WTC11 (cell line): ENCODE data around the gene MIF. TPM values are rescaled to one million over a fixed set of nuclear protein-coding genes. Genes with fewer than 3 reads are reported as not detected.
A peak's percentile ranks its signal among the peaks of the same experiment; 100 is the strongest.

Source experiments
- ATAC-seq: fragments of 200-7000 bp; cut with Tn5 transposase; 2 replicates; pipeline ENCODE4 v1.10.0; 2021; ENCODE audit warnings: mild to moderate bottlenecking, moderate library complexity
- Bru-seq: library from RNA; stranded (reverse); fragments of 400-500 nt; gene quantifications from one replicate; lab custom pipeline; 2021; lab: Mats Ljungman, UMichigan
- CTCF ChIA-PET: fragments of 300-600 bp; sonication (Branson Sonifier 250); formaldehyde crosslinking; loops from one replicate; lab custom pipeline; 2021; ENCODE audit warnings: antibody characterized with exemption; lab: Charles Lee
- POLR2A ChIA-PET: fragments of 350-600 bp; sonication (Branson Sonifier 250); formaldehyde crosslinking; loops from one replicate; lab custom pipeline; 2021; ENCODE audit warnings: antibody characterized with exemption; lab: Charles Lee
- DNase-seq: peaks from one replicate; pipeline ENCODE4 v3.0.0; 2021; ENCODE audit warnings: low spot score
- H3K27ac Mint-ChIP-seq: 2 replicates; pipeline ENCODE4 v1.8.0; 2021; ENCODE audit warnings: mixed read lengths
- H3K27me3 Mint-ChIP-seq: 2 replicates; pipeline ENCODE4 v1.8.0; 2021; ENCODE audit warnings: low read depth, mild to moderate bottlenecking, moderate library complexity, mixed read lengths
- H3K36me3 Mint-ChIP-seq: 2 replicates; pipeline ENCODE4 v1.8.0; 2021; ENCODE audit warnings: mixed read lengths
- H3K4me1 Mint-ChIP-seq: 2 replicates; pipeline ENCODE4 v1.8.0; 2022; ENCODE audit warnings: mixed read lengths
- H3K4me3 Mint-ChIP-seq: 2 replicates; pipeline ENCODE4 v1.8.0; 2021; ENCODE audit warnings: mild to moderate bottlenecking, moderate library complexity, mixed read lengths
- H3K9me3 Mint-ChIP-seq: 2 replicates; pipeline ENCODE4 v1.8.0; 2021; ENCODE audit warnings: mixed read lengths
- CBFB ChIP-seq: sonication (generic); formaldehyde crosslinking; IDR thresholded peaks from 2 replicates; pipeline ENCODE4 v1.8.1; 2022; ENCODE audit warnings: mild to moderate bottlenecking, low read depth, missing genetic modification reagents
- CREB1 ChIP-seq: sonication (generic); formaldehyde crosslinking; IDR thresholded peaks from 2 replicates; pipeline ENCODE4 v1.8.0; 2023; ENCODE audit warnings: mild to moderate bottlenecking, missing genetic modification reagents
- ELF4 ChIP-seq: sonication (generic); formaldehyde crosslinking; IDR thresholded peaks from 2 replicates; pipeline ENCODE4 v1.8.1; 2022; ENCODE audit warnings: low read depth, mild to moderate bottlenecking, moderate library complexity, missing genetic modification reagents
- GTF2I ChIP-seq: fragments of 250-450 bp; sonication (Bioruptor Pico); conservative IDR thresholded peaks from 2 replicates; pipeline ENCODE4 v1.4.0; 2021; ENCODE audit warnings: mild to moderate bottlenecking
- JAZF1 ChIP-seq: fragments of 250-450 bp; sonication (Bioruptor Pico); IDR thresholded peaks from 2 replicates; pipeline ENCODE4 v1.9.0; 2021; ENCODE audit warnings: moderate library complexity, mild to moderate bottlenecking, inconsistent platforms
- MXD4 ChIP-seq: fragments of 250-450 bp; sonication (Bioruptor Pico); IDR thresholded peaks from 2 replicates; pipeline ENCODE4 v1.8.0; 2021; ENCODE audit warnings: mild to moderate bottlenecking, moderate library complexity, borderline replicate concordance
- NFATC4 ChIP-seq: fragments of 250-450 bp; sonication (Bioruptor Pico); IDR thresholded peaks from 2 replicates; pipeline ENCODE4 v1.9.0; 2021; ENCODE audit warnings: mild to moderate bottlenecking
- NFE2L1 ChIP-seq: sonication (generic); formaldehyde crosslinking; IDR thresholded peaks from 2 replicates; pipeline ENCODE4 v1.8.1; 2023; ENCODE audit warnings: missing genetic modification reagents
- PREB ChIP-seq: sonication (generic); formaldehyde crosslinking; IDR thresholded peaks from 2 replicates; pipeline ENCODE4 v1.8.1; 2022; ENCODE audit warnings: mild to moderate bottlenecking, missing genetic modification reagents, moderate library complexity, borderline replicate concordance
- PRRX2 ChIP-seq: fragments of 250-450 bp; sonication (Bioruptor Pico); IDR thresholded peaks from 2 replicates; pipeline ENCODE4 v1.8.0; 2021; ENCODE audit warnings: mild to moderate bottlenecking
- SOX15 ChIP-seq: fragments of 250-450 bp; sonication (Bioruptor Pico); IDR thresholded peaks from 2 replicates; pipeline ENCODE4 v1.9.0; 2021; ENCODE audit warnings: mild to moderate bottlenecking
- TCF7 ChIP-seq: sonication (generic); formaldehyde crosslinking; IDR thresholded peaks from 2 replicates; pipeline ENCODE4 v1.8.0; 2022; ENCODE audit warnings: mild to moderate bottlenecking, low read depth, missing genetic modification reagents, moderate library complexity
- USF2 ChIP-seq: sonication (generic); formaldehyde crosslinking; IDR thresholded peaks from 2 replicates; pipeline ENCODE4 v1.8.1; 2023; ENCODE audit warnings: mild to moderate bottlenecking, missing genetic modification reagents, moderate library complexity
- ZNF138 ChIP-seq: sonication (generic); formaldehyde crosslinking; conservative IDR thresholded peaks from 2 replicates; pipeline ENCODE4 v1.8.1; 2022; ENCODE audit warnings: mild to moderate bottlenecking, moderate library complexity, missing genetic modification reagents
- ZNF317 ChIP-seq: sonication (generic); formaldehyde crosslinking; IDR thresholded peaks from 2 replicates; pipeline ENCODE4 v1.8.1; 2023; ENCODE audit warnings: low read depth, mild to moderate bottlenecking, moderate library complexity, missing genetic modification reagents, borderline replicate concordance
- long read RNA-seq, 3 experiments: library from RNA in 1 of 3; library from capped mRNA in 1 of 3; library from polyadenylated mRNA in 1 of 3; unstranded in 2 of 3; stranded (forward) in 1 of 3; transcript quantifications; one replicate each; pipeline ENCODE4 v2.0.0, GENCODE V29; 2021
- total RNA-seq: library from RNA; stranded (reverse); gene quantifications from 3 replicates; pipeline ENCODE4 v1.2.3, GENCODE V29; 2021
- TF ChIP-seq, protein P1 (sequence below): sonication (generic); formaldehyde crosslinking; IDR thresholded peaks from 2 replicates; pipeline ENCODE4 v1.8.1; 2023; ENCODE audit warnings: mild to moderate bottlenecking, missing genetic modification reagents, borderline replicate concordance
- TF ChIP-seq, protein P2 (sequence below): sonication (generic); formaldehyde crosslinking; conservative IDR thresholded peaks from 2 replicates; pipeline ENCODE4 v1.8.1; 2023; ENCODE audit warnings: mild to moderate bottlenecking, low read depth, missing genetic modification reagents, moderate library complexity
- TF ChIP-seq, protein P3 (sequence below): fragments of 250-450 bp; sonication (Bioruptor Pico); IDR thresholded peaks from 2 replicates; pipeline ENCODE4 v1.9.0; 2021; ENCODE audit warnings: mild to moderate bottlenecking
- TF ChIP-seq, protein P4 (sequence below): sonication (generic); formaldehyde crosslinking; IDR thresholded peaks from 2 replicates; pipeline ENCODE4 v1.8.0; 2022; ENCODE audit warnings: mild to moderate bottlenecking, missing genetic modification reagents

Gene MIF
- total RNA-seq, result 1,424 to 1,978 TPM (median 1,885 TPM) in 3 replicates
- percentile 96 among the genes with signal in this experiment for Bru-seq, nascent RNA
- long read RNA-seq, experiment 1, transcript MIF-202 (2 exons, 589 nt), result minor isoform, 5 of 1,735 reads
- long read RNA-seq, experiment 1, transcript MIF-203 (2 exons, 435 nt), result minor isoform, 20 of 1,735 reads
- long read RNA-seq, experiment 1, transcript MIF-201 (3 exons, 939 nt), result major isoform, 1,695 of 1,735 reads
- long read RNA-seq, experiment 1, partial matches to known transcripts, result 0 of 1,735 reads
- long read RNA-seq, experiment 1, other reads (novel, unspliced or antisense), result 15 of 1,735 reads
- long read RNA-seq, experiment 2, transcript MIF-201 (3 exons, 939 nt), result major isoform, 2,206 of 2,280 reads
- long read RNA-seq, experiment 2, transcript MIF-202 (2 exons, 589 nt), result minor isoform, 14 of 2,280 reads
- long read RNA-seq, experiment 2, transcript MIF-203 (2 exons, 435 nt), result minor isoform, 42 of 2,280 reads
- long read RNA-seq, experiment 2, partial matches to known transcripts, result 0 of 2,280 reads
- long read RNA-seq, experiment 2, other reads (novel, unspliced or antisense), result 18 of 2,280 reads
- long read RNA-seq, experiment 3, transcript MIF-201 (3 exons, 939 nt), result major isoform, 14 of 14 reads
- long read RNA-seq, experiment 3, partial matches to known transcripts, result 0 of 14 reads
- long read RNA-seq, experiment 3, other reads (novel, unspliced or antisense), result 0 of 14 reads

GRCh38 chr22:23893945-23894709 lies at the start of gene MIF:
TSS of gene MIF (plus strand) at chr22:23894383. CDS start at chr22:23894475, 92 bp downstream.
- Mint-ChIP-seq H3K36me3 (peaks cover 60% of the 10 kb centered on the region), H3K9me3 (peaks cover 29% of the 10 kb centered on the region), H3K27ac (peak within 1 kb of the TSS; percentile 99), H3K27me3 (peaks cover 19% of the 10 kb centered on the region), H3K4me1 (peaks cover 50% of the 10 kb centered on the region), H3K4me3 (peak within 1 kb of the TSS; percentile 92)
- DNase-seq (peak; percentile 99), ATAC-seq (peak; percentile 83)
- ChIA-PET POLR2A (interaction anchor here (1.1 to 3.1 kb wide), 6 partner anchors 19 to 117 kb away, joined by 3 to 27 read pairs (median 4); partner anchors contain the start of gene SLC2A11), CTCF (interaction anchor here (0.5 to 2.2 kb wide), 28 partner anchors 9 to 661 kb away, joined by 3 to 45 read pairs (median 6); partner anchors contain the start of genes CHCHD10, GUCD1, MMP11 and SLC2A11)
- TF ChIP-seq, protein P1, sequence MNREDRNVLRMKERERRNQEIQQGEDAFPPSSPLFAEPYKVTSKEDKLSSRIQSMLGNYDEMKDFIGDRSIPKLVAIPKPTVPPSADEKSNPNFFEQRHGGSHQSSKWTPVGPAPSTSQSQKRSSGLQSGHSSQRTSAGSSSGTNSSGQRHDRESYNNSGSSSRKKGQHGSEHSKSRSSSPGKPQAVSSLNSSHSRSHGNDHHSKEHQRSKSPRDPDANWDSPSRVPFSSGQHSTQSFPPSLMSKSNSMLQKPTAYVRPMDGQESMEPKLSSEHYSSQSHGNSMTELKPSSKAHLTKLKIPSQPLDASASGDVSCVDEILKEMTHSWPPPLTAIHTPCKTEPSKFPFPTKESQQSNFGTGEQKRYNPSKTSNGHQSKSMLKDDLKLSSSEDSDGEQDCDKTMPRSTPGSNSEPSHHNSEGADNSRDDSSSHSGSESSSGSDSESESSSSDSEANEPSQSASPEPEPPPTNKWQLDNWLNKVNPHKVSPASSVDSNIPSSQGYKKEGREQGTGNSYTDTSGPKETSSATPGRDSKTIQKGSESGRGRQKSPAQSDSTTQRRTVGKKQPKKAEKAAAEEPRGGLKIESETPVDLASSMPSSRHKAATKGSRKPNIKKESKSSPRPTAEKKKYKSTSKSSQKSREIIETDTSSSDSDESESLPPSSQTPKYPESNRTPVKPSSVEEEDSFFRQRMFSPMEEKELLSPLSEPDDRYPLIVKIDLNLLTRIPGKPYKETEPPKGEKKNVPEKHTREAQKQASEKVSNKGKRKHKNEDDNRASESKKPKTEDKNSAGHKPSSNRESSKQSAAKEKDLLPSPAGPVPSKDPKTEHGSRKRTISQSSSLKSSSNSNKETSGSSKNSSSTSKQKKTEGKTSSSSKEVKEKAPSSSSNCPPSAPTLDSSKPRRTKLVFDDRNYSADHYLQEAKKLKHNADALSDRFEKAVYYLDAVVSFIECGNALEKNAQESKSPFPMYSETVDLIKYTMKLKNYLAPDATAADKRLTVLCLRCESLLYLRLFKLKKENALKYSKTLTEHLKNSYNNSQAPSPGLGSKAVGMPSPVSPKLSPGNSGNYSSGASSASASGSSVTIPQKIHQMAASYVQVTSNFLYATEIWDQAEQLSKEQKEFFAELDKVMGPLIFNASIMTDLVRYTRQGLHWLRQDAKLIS (CRISPR knock-in tag), result no peak
- TF ChIP-seq SOX15 (no peak), ZNF138 (CRISPR knock-in tag) (0 out of 2 replicates have a peak, but pooled peaks have one; percentile 59), CREB1 (CRISPR knock-in tag) (no peak), GTF2I (CRISPR knock-in tag) (no peak), MXD4 (CRISPR knock-in tag) (no peak), NFE2L1 (no peak), TCF7 (0 out of 2 replicates have a peak, but pooled peaks have one; percentile 15), CBFB (CRISPR knock-in tag) (no peak), ELF4 (CRISPR knock-in tag) (no peak), NFATC4 (CRISPR knock-in tag) (no peak), USF2 (no peak), JAZF1 (CRISPR knock-in tag) (no peak), PRRX2 (CRISPR knock-in tag) (no peak), PREB (no peak), ZNF317 (CRISPR knock-in tag) (no peak)
- TF ChIP-seq, protein P2, sequence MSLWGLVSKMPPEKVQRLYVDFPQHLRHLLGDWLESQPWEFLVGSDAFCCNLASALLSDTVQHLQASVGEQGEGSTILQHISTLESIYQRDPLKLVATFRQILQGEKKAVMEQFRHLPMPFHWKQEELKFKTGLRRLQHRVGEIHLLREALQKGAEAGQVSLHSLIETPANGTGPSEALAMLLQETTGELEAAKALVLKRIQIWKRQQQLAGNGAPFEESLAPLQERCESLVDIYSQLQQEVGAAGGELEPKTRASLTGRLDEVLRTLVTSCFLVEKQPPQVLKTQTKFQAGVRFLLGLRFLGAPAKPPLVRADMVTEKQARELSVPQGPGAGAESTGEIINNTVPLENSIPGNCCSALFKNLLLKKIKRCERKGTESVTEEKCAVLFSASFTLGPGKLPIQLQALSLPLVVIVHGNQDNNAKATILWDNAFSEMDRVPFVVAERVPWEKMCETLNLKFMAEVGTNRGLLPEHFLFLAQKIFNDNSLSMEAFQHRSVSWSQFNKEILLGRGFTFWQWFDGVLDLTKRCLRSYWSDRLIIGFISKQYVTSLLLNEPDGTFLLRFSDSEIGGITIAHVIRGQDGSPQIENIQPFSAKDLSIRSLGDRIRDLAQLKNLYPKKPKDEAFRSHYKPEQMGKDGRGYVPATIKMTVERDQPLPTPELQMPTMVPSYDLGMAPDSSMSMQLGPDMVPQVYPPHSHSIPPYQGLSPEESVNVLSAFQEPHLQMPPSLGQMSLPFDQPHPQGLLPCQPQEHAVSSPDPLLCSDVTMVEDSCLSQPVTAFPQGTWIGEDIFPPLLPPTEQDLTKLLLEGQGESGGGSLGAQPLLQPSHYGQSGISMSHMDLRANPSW (CRISPR knock-in tag), result 0 out of 2 replicates have a peak, but pooled peaks have one; percentile 16
- TF ChIP-seq, protein P3, sequence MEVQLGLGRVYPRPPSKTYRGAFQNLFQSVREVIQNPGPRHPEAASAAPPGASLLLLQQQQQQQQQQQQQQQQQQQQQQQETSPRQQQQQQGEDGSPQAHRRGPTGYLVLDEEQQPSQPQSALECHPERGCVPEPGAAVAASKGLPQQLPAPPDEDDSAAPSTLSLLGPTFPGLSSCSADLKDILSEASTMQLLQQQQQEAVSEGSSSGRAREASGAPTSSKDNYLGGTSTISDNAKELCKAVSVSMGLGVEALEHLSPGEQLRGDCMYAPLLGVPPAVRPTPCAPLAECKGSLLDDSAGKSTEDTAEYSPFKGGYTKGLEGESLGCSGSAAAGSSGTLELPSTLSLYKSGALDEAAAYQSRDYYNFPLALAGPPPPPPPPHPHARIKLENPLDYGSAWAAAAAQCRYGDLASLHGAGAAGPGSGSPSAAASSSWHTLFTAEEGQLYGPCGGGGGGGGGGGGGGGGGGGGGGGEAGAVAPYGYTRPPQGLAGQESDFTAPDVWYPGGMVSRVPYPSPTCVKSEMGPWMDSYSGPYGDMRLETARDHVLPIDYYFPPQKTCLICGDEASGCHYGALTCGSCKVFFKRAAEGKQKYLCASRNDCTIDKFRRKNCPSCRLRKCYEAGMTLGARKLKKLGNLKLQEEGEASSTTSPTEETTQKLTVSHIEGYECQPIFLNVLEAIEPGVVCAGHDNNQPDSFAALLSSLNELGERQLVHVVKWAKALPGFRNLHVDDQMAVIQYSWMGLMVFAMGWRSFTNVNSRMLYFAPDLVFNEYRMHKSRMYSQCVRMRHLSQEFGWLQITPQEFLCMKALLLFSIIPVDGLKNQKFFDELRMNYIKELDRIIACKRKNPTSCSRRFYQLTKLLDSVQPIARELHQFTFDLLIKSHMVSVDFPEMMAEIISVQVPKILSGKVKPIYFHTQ, result no peak
- TF ChIP-seq, protein P4, sequence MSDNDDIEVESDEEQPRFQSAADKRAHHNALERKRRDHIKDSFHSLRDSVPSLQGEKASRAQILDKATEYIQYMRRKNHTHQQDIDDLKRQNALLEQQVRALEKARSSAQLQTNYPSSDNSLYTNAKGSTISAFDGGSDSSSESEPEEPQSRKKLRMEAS (CRISPR knock-in tag), result peak; percentile 80
